Right atrium auricular region (tissue), 2 donors: ENCODE results near the gene TMEM184B. TPM values are rescaled to one million over a fixed set of nuclear protein-coding genes. Genes with fewer than 3 reads are reported as not detected.

Experiments
- DNase-seq: peaks from one replicate; pipeline ENCODE4 v3.0.0-alpha.2; 2019; ENCODE audit warnings: low spot score
- H3K27ac ChIP-seq, 2 donors: fragments of 200-600 bp; sonication (generic); 1 replicate in 1 of 2; 2 replicates in 1 of 2; pipeline ENCODE4 v1.5.1; 2016 to 2019
- H3K27me3 ChIP-seq, 2 donors: fragments of 200-600 bp; sonication (generic); one replicate each; pipeline versions ENCODE4 v1.5.1 to v1.6.0; 2017 to 2019
- H3K36me3 ChIP-seq: fragments of 200-600 bp; sonication (generic); one replicate; pipeline ENCODE4 v1.5.1; 2016
- H3K4me1 ChIP-seq, 2 donors: fragments of 200-600 bp; sonication (generic); one replicate each; pipeline versions ENCODE4 v1.5.1 to v1.6.0; 2017 to 2019
- H3K4me3 ChIP-seq, 2 donors: fragments of 200-600 bp; sonication (generic); 1 replicate in 1 of 2; 2 replicates in 1 of 2; pipeline ENCODE4 v1.5.1; 2017 to 2019; ENCODE audit warnings: mild to moderate bottlenecking in 1 of 2, moderate library complexity in 1 of 2
- H3K9me3 ChIP-seq, 2 donors: fragments of 200-600 bp; sonication (generic); one replicate each; pipeline ENCODE4 v1.5.1; 2019
- total RNA-seq, 2 donors: library from RNA; depleted of rRNA; stranded (reverse); fragments of >200 nt; gene quantifications; one replicate each; pipeline ENCODE4 v1.1.0, GENCODE V29; 2016
- TF ChIP-seq, protein P1 (sequence below), 2 donors: fragments of 200-600 bp; sonication (generic); IDR thresholded peaks; one replicate each; pipeline ENCODE4 v1.5.1; 2019; ENCODE audit warnings: antibody characterized with exemption in 2 of 2

The TMEM184B gene
- total RNA-seq, 2 donors from 2014 or later = 51.2 to 76.1 TPM

DNA sequence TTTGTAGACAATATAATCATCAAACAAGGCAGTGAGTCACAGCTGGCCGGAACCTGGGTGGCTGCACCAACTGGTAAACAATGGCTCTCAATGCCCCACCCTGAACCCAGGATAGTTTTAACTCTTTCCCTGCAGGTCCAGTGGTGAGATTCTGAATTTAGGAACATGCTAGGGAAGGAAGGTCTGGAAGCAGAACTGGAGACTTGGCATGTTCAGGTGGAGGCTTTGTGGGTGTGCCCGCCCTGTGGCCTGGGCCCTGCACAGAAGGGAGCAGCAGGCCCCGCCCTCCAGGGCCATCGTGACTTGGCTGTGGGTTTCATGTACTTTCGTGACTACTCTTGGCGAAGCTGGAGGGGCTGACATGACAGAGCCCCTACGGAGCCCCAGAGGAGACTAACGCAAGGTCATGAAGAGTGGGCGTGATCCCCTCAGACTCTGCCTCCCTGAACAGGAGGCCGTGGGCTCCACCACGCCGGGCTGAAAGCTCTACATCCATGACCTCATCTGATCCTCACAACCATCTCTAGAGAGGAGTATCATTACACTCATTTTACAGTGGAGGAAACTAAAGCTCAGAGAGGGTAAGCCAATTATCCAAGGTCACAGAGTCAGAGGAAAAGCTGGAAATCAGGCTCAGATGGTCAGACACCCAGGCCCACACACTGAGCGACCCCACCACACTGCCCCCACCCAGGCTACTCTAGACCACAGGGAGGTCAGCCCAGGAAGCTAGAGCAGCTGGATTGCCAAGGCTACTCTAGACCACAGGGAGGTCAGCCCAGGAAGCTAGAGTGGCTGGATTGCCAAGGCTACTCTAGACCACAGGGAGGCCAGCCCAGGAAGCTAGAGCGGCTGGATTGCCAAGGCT, 43.7 kb downstream of the TMEM184B start:
- Histone ChIP-seq H3K9me3 (no peaks in the 10 kb centered on the region), H3K27me3 (no peaks in the 10 kb centered on the region), H3K4me3 (no peak overlapping the region), H3K36me3 (peaks cover 78% of the 10 kb centered on the region), H3K4me1 (peaks cover 0 to 51% of the 10 kb centered on the region in 2 donors), H3K27ac (peak overlapping the region; percentile 72 to 87)
- TF ChIP-seq, protein P1, sequence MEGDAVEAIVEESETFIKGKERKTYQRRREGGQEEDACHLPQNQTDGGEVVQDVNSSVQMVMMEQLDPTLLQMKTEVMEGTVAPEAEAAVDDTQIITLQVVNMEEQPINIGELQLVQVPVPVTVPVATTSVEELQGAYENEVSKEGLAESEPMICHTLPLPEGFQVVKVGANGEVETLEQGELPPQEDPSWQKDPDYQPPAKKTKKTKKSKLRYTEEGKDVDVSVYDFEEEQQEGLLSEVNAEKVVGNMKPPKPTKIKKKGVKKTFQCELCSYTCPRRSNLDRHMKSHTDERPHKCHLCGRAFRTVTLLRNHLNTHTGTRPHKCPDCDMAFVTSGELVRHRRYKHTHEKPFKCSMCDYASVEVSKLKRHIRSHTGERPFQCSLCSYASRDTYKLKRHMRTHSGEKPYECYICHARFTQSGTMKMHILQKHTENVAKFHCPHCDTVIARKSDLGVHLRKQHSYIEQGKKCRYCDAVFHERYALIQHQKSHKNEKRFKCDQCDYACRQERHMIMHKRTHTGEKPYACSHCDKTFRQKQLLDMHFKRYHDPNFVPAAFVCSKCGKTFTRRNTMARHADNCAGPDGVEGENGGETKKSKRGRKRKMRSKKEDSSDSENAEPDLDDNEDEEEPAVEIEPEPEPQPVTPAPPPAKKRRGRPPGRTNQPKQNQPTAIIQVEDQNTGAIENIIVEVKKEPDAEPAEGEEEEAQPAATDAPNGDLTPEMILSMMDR (IDR thresholded peaks at IDR 0.05) = no peak
- peak; percentile 85 for DNase-seq

DNA sequence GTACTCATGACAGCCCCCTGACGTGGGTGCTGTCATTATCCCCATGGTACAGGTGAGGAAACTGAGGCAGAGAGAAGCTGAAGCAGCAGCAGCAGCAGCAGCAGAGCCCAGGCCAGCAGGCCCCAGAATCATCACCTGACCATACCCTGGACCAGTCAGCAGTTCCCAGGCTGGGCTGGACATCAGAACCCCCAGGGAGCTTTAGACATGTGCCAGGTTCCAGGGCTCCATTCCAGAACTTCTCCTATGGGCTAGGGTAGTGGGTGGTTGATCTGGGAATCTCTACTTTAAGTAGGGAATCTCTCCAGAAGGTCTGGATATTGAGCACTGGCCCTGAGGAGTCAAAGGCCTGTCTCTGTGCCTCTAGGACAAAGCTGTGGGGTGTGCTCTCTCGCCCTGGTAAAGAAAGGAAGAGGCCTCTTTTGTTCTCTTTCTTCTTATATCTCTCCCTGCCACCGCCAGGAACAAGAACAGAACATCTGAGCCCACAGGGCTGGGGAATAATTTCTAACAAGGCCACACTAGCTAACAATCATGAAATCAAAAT, 44.4 kb downstream of the TMEM184B start:
- peak overlapping the region; percentile 72 to 87 for H3K27ac ChIP-seq
- H3K4me1 ChIP-seq = peaks cover 0 to 44% of the 10 kb centered on the region in 2 donors
- no peak overlapping the region for H3K4me3 ChIP-seq
- TF ChIP-seq, protein P1 (IDR thresholded peaks at IDR 0.05) = no peak
- no peaks in the 10 kb centered on the region for H3K9me3 ChIP-seq
- DNase-seq = no peak
- H3K27me3 ChIP-seq = no peaks in the 10 kb centered on the region
- H3K36me3 ChIP-seq = peaks cover 81% of the 10 kb centered on the region

DNA sequence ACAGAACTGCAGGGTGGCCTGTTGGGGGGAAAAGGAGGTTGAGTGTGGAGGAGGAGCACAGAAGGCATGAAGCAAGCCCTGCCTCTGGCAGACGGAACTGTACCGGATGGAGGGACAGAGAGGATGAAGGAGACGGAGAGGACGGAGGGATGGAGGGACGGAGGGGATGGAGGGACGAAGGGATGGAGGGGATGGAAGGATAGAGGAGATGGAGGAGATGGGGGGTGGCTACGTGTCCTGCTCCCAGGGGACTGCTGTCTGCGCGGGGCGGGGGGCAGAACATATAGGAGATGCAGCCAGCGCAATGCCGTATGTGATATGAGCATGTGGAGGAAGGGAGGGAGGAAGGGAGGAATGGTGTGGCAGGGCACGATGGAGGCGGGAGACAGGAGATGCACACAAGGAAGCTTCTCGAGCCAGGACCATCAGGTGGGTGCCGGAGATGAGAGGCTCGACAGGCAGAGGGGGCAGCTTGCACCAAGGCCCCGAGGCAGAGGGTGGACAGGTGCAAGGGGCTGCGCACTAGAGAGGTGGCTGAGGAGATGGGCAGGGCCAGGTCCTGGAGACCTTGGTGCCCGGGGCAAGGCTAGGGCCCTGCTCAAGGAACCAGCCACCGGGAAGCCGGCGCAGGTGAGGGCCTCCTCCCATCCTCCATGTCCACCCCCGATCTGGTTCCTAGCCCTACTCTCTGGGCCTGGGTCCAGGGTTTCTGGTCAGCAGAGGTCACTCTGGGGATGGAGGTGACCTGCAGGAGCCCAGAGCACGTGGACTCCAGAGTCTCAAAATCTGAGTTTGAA, 45.8 kb downstream of the TMEM184B start:
- peaks cover 72% of the 10 kb centered on the region for H3K36me3 ChIP-seq
- H3K4me1 ChIP-seq = peaks cover 0 to 35% of the 10 kb centered on the region in 2 donors
- H3K9me3 ChIP-seq = no peaks in the 10 kb centered on the region
- TF ChIP-seq, protein P1 (IDR thresholded peaks at IDR 0.05) = no peak
- H3K4me3 ChIP-seq = no peak overlapping the region
- no peak for DNase-seq
- peak overlapping the region; percentile 72 to 87 for H3K27ac ChIP-seq
- no peaks in the 10 kb centered on the region for H3K27me3 ChIP-seq

DNA sequence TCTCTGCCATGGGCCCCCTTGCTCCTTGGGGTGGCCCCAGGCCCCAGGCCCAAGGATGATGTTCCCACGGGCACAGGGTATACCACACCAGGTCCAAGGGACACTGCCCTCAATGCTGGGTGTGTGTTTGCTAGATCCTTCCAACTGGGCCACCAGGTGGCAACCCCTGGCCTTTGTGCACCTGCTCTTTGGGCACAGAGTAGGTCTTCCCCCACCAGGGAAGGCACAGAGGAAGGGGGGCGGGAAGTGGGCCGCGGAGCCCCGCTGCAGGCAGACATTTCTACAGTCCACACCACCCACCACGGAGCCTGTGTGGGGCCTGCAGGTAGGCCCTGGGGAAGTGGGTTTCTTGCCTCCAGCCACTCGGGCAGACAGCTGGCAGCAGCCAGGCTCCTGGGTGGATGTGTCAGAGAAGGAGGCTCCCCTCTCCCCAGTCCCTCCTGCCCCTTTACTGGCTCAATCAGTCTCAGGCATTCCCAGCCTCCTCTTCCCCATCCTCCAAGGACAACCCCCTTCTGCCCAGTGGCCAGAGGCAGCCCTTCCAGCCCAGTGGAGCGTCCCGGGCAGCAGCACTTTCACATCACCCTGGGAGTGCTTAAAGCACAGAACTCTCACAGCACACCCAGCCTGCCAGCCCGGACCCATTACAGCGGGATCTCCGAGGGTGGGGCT, 49.4 kb downstream of the TMEM184B start:
- DNase-seq = no peak
- H3K27me3 ChIP-seq = no peaks in the 10 kb centered on the region
- peaks cover 0 to 42% of the 10 kb centered on the region in 2 donors for H3K4me1 ChIP-seq
- peaks cover 61% of the 10 kb centered on the region for H3K36me3 ChIP-seq
- TF ChIP-seq, protein P1 (IDR thresholded peaks at IDR 0.05) = no peak
- H3K4me3 ChIP-seq = no peak overlapping the region
- peak overlapping the region in 1 of 2 donors; percentile 19 for H3K27ac ChIP-seq
- no peaks in the 10 kb centered on the region for H3K9me3 ChIP-seq

DNA sequence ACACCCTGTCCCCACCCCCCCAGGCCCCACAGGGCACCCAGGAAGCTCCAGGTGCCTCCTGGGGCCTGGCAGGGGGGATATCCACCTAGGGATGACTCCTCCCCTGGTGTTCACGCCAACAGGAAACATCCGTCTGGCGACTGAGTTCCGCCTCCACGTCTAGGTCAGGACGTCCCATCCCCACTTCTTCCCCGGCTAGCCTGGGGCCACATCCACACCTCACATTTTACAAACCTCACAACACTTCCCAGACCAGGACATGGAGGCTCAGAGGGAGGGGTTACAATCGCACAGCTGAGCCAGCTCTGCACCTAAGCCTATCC, 50.1 kb downstream of the TMEM184B start:
- no peaks in the 10 kb centered on the region for H3K9me3 ChIP-seq
- no peak overlapping the region for H3K4me3 ChIP-seq
- H3K4me1 ChIP-seq = peaks cover 0 to 42% of the 10 kb centered on the region in 2 donors
- no peaks in the 10 kb centered on the region for H3K27me3 ChIP-seq
- H3K27ac ChIP-seq = peak overlapping the region in 1 of 2 donors; percentile 19
- peaks cover 54% of the 10 kb centered on the region for H3K36me3 ChIP-seq
- DNase-seq = no peak
- TF ChIP-seq, protein P1 (IDR thresholded peaks at IDR 0.05) = no peak
